ENCODE data around the gene TRIM28. TPM values are rescaled to one million over a fixed set of nuclear protein-coding genes. Genes with fewer than 3 reads are reported as not detected.

Gene TRIM28
- total RNA-seq, 1 experiment from 2014 or later = 908 TPM

- CTCF ChIA-PET = no interaction called here
Measured at GRCh38 chr19:58571575-58571947, 27.7 kb downstream of the TRIM28 start.

GRCh38 chr19:58572026-58572817 is 28.4 kb downstream of the TRIM28 start:
- Histone ChIP-seq H3K79me2 (ENCODE audit: insufficient read depth, low read length) (peaks cover 12% of the 10 kb centered on the region; the same call in 1 of the 2 replicates), H3K9ac (ENCODE audit: low read length) (peak overlapping the region; percentile 82), H3K27me3 (ENCODE audit: insufficient read depth, low read length) (no peaks in the 10 kb centered on the region), H4K20me1 (ENCODE audit: insufficient read depth) (no peaks in the 10 kb centered on the region), H3K27ac (ENCODE audit: low read depth, low read length) (peak overlapping the region; percentile 91), H3K9me3 (ENCODE audit: control insufficient read depth in 1 of 2, insufficient read depth in 1 of 2, low read depth in 1 of 2, low read length in 2 of 2) (no peaks in the 10 kb centered on the region), H3K4me2 (ENCODE audit: low read length) (peak overlapping the region; percentile 100), H2AFZ (ENCODE audit: low read depth, low read length, poor library complexity, severe bottlenecking) (no peak overlapping the region), H3K36me3 (ENCODE audit: control insufficient read depth in 1 of 2, insufficient read depth in 2 of 2, low read length in 2 of 2) (peaks cover 0 to 14% of the 10 kb centered on the region in 2 experiments; a peak in 1 of 4 replicates), H3K9me2 (ENCODE audit: insufficient read depth) (no peaks in the 10 kb centered on the region), H3K4me3 (replicated peaks in 1 of 2; ENCODE audit: low read depth in 1 of 2, low read length in 2 of 2) (peak overlapping the region; percentile 78 to 86), H3K4me1 (ENCODE audit: control insufficient read depth in 1 of 2, insufficient read depth in 2 of 2, low read length in 2 of 2) (peaks cover 12 to 28% of the 10 kb centered on the region in 2 experiments)
- CTCF ChIA-PET = interaction anchor here (0.7 to 1.0 kb wide), 2 partner anchors 10 to 52 kb away, joined by 3 to 4 read pairs; partner anchors contain the start of gene ZBTB45
- DNase-seq (ENCODE audit: low read depth, low spot score) (no peak), ATAC-seq (no peak)
- intact Hi-C loops (cut with micrococcal nuclease) = loop anchor here (2.0 kb wide), 1 partner anchor 51 kb away; no protein-coding TSS in a partner anchor
- POLR2A ChIA-PET = interaction anchor here (1.4 to 2.4 kb wide), 3 partner anchors 13 to 28 kb away, joined by 7 to 8 read pairs (median 7); partner anchors contain the start of genes CHMP2A and TRIM28
- no TSS peak for BruUV-seq (replicated peaks)
- RAD21 ChIA-PET (ENCODE audit: low non-redundant PET in 1 of 2, low total read pairs in 2 of 2, uncharacterized antibody in 2 of 2, unreplicated experiment in 2 of 2) = no interaction called here
- no peak for TF ChIP-seq ZBTB33 (IDR thresholded peaks at IDR 0.05; ENCODE audit: extremely low read depth, insufficient replicate concordance, low read length)
- no peak for TF ChIP-seq SP1 (IDR thresholded peaks at IDR 0.05; ENCODE audit: low read depth)
- TF ChIP-seq SRF (IDR thresholded peaks at IDR 0.05; ENCODE audit: low read depth) = no peak
- TF ChIP-seq TCF7L2 (IDR thresholded peaks at IDR 0.05; ENCODE audit: borderline replicate concordance, extremely low read depth, insufficient read depth, insufficient read length) = no peak
- TF ChIP-seq EZH2phosphoT487 (IDR thresholded peaks at IDR 0.05; ENCODE audit: borderline replicate concordance) = no peak
- no peak for TF ChIP-seq CTCF (IDR thresholded peaks at IDR 0.05 in 2 of 3, conservative IDR thresholded peaks at IDR 0.05 in 1 of 3; ENCODE audit: borderline replicate concordance in 1 of 3, insufficient read depth in 1 of 3, low read depth in 2 of 3, low read length in 2 of 3)
- TF ChIP-seq POLR2AphosphoS5 (IDR thresholded peaks at IDR 0.05; ENCODE audit: low read depth, low read length) = peak; percentile 68; the same call in 1 of the 2 replicates
- TF ChIP-seq CEBPB (IDR thresholded peaks at IDR 0.05; ENCODE audit: low read depth) = no peak
- TF ChIP-seq EZH2 (IDR thresholded peaks at IDR 0.05) = no peak
- no peak for TF ChIP-seq RAD21 (IDR thresholded peaks at IDR 0.05; ENCODE audit: low read depth)
- TF ChIP-seq YY1 (IDR thresholded peaks at IDR 0.05; ENCODE audit: extremely low read depth, insufficient replicate concordance, low read depth, low read length) = peak; percentile 80

More at GRCh38 chr19:58571575-58571947, 27.7 kb downstream of the TRIM28 start:
- ChIA-PET POLR2A (interaction anchor here (2.1 to 2.4 kb wide), 2 partner anchors 12 to 16 kb away, joined by 7 to 8 read pairs; partner anchors contain the start of gene CHMP2A), RAD21 (ENCODE audit: low non-redundant PET in 1 of 2, low total read pairs in 2 of 2, uncharacterized antibody in 2 of 2, unreplicated experiment in 2 of 2) (no interaction called here)
- Histone ChIP-seq H3K9me2 (ENCODE audit: insufficient read depth) (no peaks in the 10 kb centered on the region), H3K9me3 (ENCODE audit: control insufficient read depth in 1 of 2, insufficient read depth in 1 of 2, low read depth in 1 of 2, low read length in 2 of 2) (no peaks in the 10 kb centered on the region), H2AFZ (ENCODE audit: low read depth, low read length, poor library complexity, severe bottlenecking) (no peak overlapping the region), H3K4me1 (ENCODE audit: control insufficient read depth in 1 of 2, insufficient read depth in 2 of 2, low read length in 2 of 2) (peaks cover 12 to 28% of the 10 kb centered on the region in 2 experiments), H3K9ac (ENCODE audit: low read length) (no peak overlapping the region), H4K20me1 (ENCODE audit: insufficient read depth) (no peaks in the 10 kb centered on the region), H3K4me3 (replicated peaks in 1 of 2; ENCODE audit: low read depth in 1 of 2, low read length in 2 of 2) (no peak overlapping the region), H3K36me3 (ENCODE audit: control insufficient read depth in 1 of 2, insufficient read depth in 2 of 2, low read length in 2 of 2) (peaks cover 0 to 14% of the 10 kb centered on the region in 2 experiments; a peak in 1 of 4 replicates), H3K27me3 (ENCODE audit: insufficient read depth, low read length) (no peaks in the 10 kb centered on the region), H3K4me2 (ENCODE audit: low read length) (peak overlapping the region; percentile 100; the same call in 1 of the 2 replicates), H3K79me2 (ENCODE audit: insufficient read depth, low read length) (peaks cover 12% of the 10 kb centered on the region; the same call in 1 of the 2 replicates), H3K27ac (ENCODE audit: low read depth, low read length) (peak overlapping the region; percentile 91; the same call in 1 of the 2 replicates)
- no TSS peak for BruUV-seq (replicated peaks)
- ATAC-seq (no peak), DNase-seq (ENCODE audit: low read depth, low spot score) (no peak)
- no peak for TF ChIP-seq POLR2A (IDR thresholded peaks at IDR 0.05; ENCODE audit: borderline replicate concordance, extremely low read depth, insufficient read depth, insufficient read length)
- no peak for TF ChIP-seq ZFX (IDR thresholded peaks at IDR 0.05)
- TF ChIP-seq POLR2AphosphoS5 (IDR thresholded peaks at IDR 0.05; ENCODE audit: low read depth, low read length) = 0 out of 2 replicates have a peak, but pooled peaks have one; percentile 18
- no peak for TF ChIP-seq EZH2phosphoT487 (IDR thresholded peaks at IDR 0.05; ENCODE audit: borderline replicate concordance)
- intact Hi-C loops (cut with micrococcal nuclease) = no loop called here

Data from HCT116 (cell line).